ENCODE results near the gene ZNF746. TPM values are rescaled to one million over a fixed set of nuclear protein-coding genes. Genes with fewer than 3 reads are reported as not detected.
"Not testable (repeated sequence)": the region's sequence is repeated elsewhere in the genome, so short reads cannot be mapped to it uniquely, and the experiment has no call there.

The ZNF746 gene
- total RNA-seq, 1 donor from 2014 or later = 20.1 TPM

DNA sequence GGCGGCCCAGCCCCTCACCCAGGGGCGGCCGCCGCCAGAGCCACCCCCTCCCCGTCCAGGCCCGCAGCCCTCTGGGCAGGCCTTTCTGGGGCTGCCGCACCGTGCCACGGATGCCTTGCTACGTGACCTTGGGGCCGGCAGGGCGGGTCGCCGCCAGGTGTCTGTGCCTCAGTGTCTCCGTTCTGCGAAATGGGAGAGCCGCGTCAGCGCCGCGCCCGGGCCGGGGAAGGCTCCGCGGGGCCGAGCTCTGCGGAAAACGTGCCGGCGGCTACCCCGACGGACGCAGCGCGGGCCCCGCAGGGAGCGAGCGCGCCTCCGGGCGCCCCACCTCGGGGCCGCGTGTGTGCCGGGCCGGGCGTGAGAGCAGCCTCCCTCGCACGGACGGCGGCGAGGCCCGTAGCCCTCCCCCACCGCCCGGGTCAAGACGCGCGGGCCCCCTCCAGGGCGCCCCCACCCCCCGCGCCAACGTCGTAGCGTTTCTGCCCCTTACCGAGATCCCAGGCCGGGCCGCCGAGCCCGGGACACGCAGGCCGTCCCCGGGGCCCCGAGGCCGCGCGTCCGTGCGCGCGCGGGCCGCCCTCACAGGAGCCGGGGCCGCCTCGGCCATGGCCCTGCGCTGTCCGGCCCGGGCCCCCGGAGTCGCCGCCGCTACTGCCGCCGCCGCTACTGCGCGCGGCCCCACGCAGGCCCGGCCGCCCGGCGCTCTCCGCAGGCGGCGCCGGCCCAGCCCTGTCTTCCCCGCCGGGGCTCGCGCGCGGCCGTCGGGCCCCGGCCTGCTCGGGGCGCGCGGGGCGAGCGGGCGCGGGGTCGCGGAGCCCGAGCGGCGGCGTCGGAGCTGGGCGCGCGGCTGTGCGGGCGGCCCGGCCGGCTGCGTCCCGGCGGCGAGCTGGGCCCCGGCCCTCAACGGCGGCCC is 37.8 kb downstream of the ZNF746 start:
- no peak for DNase-seq (ENCODE audit: low read depth)

DNA sequence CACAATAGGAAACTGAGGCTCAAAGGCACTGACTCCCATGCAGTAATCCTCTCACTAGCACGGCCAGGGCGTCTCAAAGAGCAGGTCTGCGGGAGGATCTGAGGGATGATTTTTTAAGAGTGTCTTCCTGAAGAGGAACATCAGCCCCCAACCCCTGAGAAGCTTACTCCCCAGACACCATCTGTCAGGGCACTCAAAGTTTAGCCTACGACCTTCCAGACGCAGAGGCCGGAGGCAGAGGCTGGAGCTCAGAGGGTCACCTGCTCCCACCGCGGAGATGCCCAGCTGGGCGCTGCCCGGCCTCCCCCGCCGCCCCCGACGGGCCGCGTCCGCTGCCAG is 38.4 kb downstream of the ZNF746 start:
- no peak for DNase-seq (ENCODE audit: low read depth)

DNA sequence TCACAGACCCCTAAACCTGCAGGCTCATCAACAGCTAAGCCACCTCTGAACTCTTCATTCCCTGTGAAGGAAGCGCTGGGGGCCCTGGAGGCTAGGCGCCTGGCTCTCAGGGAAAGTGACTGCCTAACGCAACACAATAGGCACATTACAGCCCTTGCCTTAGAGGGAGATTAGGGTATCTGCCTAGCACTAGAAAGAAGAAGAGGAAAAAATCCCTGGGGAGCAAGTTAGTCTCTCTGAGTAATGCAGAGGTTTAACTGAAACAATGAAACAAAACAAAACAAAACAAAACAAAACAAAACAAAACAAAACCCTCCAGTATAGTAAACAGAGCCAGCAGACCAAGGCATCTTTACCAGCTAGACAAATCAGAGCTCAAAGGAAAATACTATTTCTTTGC is 39.4 kb downstream of the ZNF746 start:
- DNase-seq (ENCODE audit: low read depth) = no peak

DNA sequence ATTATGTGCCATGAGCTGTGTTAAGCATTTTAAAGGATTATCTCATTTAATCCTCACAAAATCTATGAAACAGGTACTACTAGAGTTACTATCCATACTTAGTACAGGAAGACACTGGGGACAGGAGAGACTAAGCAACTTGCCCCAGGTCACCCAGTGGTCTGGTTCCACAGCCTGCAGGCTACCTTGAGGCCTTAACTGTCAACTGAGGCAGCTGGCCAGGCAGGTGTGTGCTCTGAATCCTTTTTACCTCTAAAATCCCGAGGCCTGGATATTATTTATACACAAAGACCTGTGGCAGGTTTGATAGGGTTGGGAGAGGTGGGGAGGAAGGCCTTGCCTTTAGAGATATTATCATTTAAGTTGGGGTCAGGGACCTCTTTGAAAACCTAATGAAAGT is 39.8 kb downstream of the ZNF746 start:
- no peak for DNase-seq (ENCODE audit: low read depth)

DNA sequence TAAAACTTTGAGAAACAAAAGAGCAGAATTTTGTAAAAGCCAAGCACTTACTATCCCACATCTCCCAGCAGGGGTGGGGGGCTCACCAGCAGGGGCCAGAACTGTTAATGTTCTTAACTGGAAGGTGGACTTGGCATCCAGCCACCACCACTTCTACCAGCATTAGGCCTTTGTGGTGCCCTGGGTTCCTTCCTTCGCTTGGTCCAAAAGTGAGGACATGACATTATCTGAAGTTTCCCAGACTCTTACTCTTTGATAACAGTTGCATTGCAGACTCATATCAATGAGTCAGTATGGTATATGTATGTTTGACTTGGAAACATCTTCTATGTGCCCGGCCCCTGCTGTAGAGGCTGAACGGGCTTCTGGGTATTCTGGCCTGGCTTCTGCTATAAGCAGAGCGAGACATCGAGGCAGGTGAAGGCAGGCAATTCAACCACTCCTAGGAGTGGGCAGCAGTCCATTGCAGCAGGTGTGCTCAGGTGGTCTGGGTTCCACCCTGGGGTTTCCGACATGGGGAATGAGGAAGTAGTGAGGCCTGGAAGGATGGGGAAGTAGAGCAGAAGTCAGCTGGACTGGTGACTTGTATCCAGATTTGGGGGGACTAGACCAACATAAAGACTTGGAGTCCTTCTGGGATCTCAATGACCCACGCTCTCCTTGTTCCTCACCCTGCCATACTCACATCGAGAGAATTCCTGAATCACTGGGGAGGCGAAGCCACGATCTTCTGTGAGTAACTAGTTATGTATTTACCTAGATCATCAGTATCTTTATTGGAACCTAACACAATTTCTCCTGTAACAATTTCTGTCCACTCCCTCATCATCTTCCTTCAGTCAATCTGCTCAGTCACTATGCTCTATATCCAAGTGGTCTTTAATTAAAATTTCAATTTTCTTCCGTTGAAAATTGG is 40.8 kb downstream of the ZNF746 start:
- DNase-seq (ENCODE audit: low read depth) = no peak

DNA sequence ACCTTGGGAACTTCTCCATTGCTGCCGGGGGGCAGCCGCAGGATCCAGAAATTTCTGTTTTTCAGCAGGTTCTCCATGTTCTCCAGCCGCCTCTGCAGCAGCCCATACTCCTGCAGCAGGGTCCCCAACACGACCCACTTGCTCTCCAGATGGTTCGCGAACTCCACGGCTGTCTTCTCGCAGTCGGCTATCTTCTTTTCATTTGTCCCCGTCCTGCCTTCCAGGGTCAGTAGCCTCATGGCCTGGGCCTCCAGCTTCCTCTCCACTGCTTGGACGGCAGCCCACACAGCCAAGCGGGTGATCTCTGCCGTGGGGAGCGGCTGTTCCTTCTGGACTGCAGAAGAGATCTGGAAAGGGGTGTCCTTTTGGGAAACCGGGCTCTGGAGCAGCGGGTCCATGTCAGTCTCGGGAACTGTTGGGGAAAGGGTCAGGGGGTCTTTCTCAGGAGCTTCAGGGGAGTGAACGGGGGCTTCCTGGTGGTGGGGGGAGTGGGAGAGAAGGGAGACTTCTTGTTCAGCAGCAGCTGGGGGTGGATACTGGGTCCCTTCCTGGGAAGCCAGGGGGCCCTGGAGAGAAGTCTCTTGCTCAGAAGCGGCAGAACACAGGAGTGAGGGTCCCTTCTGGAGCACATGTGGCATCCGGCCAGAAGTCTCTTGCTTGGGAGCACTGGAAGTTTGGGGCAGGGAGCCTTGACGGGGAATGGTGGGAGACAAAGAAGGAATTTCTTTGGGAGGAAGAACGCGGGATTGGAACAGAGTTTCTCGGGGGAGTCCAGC is 42.2 kb downstream of the ZNF746 start:
- DNase-seq (ENCODE audit: low read depth) = no peak

DNA sequence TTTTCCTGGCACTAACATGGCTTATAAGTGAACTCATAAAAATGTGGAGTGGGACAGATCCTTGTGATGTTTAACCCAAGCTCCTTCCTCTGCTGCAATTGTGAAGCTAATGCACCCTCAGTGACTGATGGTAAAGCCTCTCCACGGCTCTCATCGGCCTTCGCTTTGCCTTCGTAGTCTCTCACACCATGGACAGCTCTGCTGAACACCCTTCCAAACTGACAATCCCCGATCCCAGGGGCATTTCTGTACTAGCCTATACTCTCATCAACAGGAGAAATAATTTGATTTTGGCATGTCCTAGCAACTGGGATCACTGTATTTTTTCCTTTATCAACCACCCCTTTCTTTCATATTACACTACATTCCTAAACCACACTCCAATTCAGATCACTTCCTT is 42.9 kb downstream of the ZNF746 start:
- no peak for DNase-seq (ENCODE audit: low read depth)

DNA sequence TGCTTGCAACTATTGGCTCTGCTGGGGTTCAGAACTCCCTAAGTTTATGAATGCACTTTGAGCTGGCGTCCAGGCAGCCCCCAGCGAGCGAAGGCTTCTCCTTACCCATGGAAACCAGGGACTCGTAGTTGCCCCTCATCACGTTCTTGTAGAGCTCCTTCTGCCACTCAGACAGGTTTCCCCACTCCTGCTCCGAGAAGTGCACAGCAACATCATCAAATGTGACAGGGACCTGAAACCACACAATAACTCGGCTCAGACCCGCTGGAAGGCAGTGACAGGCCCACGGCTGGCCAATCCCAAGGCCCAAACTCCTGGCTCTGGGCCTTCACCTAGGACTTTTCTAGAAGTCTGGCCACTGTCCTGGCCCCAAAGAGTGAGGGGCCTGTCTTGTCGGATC is 43.6 kb downstream of the ZNF746 start:
- DNase-seq (ENCODE audit: low read depth) = no peak

DNA sequence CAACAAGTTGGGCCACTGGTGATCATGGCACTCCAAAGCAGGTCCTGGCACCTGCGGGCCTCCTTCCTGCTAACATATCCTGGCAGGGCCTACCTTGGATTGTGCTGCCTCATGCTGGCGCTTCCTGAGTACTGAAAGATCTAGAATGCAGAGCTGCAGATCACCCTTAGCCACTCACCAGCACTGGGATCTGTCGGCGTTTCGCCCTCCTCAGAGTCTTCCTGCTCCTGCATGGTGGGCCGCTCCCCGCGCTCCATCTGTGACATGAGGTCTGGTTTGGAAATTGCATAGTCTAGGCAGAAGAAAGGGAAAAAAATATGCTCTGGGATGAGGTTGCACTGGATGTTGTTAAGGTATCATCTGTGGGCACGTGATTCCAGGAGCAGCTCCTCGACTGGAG is 46.8 kb downstream of the ZNF746 start:
- DNase-seq (ENCODE audit: low read depth) = no peak

DNA sequence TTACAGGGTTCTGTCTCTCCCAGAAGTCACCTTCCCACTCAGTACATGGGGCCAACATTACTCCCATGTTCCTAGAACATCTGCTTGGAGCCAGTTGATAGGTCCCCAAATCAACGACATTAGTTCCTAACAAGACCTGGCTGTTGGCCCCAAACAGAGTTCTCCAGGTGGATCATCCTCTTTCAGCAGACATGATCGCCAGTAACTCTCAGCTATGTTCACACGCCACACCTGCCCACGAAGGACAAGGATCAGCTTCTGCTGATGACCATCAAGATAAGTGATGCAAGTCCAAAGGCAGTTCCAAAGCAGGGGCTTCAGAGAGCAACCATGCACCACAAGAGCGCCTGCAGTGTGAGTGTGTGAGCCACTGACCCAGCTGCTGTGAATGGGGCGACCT is 47.7 kb downstream of the ZNF746 start:
- no peak for DNase-seq (ENCODE audit: low read depth)

DNA sequence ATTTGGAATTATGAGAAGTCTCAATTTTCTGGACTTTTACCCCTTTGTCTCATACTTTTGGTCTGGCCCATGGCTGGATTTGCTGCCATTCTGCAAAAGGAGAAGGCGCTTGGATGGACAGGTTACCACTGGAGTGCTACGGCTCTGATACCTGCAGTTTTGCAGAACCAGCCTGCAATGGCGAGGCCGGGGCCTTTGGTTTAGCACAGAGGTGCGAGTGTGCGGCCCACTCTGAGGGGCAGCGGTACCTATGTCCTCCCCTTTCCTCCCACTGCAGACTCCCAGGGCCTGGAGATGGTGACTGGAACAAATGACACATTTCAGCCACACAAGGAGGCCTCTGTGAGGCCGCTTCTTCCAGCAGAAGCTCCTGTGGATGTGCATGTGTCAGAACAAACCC is 48.6 kb downstream of the ZNF746 start:
- no peak for DNase-seq (ENCODE audit: low read depth)

DNA sequence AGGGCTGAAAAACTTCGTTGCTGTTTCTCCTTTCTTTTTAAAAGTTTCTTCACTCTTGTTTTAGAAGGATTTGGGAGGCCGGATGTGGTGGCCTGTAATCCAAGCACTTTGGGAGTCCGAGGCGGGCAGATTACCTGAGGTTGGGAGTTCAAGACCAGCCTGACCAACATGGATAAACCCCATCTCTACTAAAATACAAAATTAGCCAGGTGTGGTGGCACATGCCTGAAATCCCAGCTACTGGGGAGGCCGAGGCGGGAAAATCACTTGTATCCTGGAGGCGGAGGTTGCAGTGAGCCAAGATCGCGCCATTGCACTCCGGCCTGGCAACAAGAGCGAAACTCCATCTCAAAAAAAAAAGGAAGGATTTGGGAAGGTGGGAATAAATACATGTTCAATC is 51.6 kb downstream of the ZNF746 start:
- not testable (repeated sequence) for DNase-seq (ENCODE audit: low read depth)

DNA sequence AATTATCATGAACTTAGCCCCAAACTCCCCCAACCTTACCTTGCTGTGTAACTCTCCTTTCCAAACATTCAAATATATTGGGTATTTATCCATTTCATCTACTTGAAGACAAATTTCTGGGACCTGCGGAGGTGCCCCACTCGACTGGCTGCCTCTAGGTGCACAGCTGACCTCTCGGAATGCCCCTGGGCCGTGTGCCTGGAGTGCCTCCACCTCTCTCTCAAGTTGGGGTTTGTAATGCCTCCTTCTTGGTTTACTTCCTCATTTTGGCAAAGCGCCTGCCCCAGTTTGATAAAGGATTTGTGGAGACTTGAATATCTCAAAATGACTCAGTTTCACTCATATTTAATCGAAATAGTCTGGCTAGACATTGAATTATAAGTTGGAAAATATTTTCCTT is 53.3 kb downstream of the ZNF746 start:
- DNase-seq (ENCODE audit: low read depth) = no peak

DNA sequence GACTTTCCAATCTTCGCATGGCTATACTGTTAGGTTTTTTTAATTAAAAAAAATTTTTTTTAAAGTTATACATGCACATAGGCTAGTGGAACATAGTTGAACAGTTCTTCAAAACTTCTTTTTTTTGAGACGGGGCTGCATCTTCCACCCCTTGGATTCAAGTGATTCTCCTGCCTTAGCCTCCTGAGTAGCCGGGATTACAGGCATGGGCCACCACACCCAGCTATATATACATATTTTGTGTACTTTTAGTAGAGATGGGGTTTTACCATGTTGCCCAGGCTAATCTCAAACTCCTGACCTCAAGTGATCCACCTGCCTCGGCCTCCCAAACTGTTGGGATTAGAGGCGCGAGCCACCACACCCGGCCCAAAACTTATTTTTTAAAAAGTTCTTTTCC is 54.1 kb downstream of the ZNF746 start:
- no peak for DNase-seq (ENCODE audit: low read depth)

DNA sequence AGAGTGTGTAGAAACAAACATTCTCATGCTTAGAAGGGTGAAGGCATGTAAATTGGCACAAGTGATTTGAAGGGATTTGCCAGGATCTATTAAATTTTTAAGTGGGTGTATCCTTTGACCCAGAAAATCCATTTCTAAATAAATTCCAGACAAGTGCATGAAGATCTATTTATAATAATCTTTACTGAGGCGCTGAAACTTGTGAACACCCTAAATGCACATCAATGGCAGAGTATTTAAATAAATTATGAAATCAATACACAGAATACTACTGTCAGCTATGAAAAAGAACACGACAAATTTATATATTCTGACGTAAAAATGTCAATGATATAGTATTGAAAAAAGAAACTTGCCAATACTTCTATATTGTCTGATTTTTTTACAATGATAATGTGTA is 54.7 kb downstream of the ZNF746 start:
- no peak for DNase-seq (ENCODE audit: low read depth)

DNA sequence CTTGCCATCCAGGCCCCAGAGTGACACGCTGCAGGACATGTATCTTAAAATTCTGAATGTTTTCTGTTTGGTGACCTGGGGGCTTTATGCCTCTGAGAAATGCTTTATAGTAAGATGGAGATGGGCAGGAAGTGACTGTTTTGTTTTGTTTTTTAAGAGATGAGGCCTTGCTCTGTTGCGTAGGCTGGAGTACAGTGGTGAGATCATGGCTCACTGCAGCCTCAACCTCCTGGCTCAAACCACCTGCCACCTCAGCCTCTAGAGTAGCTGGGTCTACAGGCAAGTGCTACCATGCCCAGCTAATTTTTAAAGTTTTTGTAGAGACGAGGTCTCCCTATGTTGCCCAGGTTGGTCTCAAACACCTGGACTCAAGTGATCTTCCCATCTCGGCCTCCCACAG is 57.4 kb downstream of the ZNF746 start:
- no peak for DNase-seq (ENCODE audit: low read depth)

DNA sequence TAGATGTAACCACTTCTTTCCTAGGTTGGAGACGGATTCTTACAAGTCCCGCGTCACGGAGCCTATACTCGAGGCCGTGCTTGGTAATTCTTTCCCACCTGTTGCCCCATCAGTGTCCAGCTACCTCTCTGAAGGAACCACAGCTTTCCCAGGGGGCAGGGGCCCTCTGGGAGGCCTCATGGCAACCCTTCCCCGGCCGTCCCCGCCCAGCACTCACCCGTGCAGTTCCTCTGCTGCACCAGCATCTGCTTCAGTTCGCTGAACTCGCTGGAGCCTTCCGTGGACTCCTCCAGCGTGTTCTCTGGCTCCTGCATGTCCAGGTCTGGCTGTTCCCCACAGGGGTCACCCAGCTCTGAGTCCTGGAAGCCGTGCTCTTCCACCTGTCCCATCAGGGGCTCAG is 61.3 kb downstream of the ZNF746 start:
- no peak for DNase-seq (ENCODE audit: low read depth)

DNA sequence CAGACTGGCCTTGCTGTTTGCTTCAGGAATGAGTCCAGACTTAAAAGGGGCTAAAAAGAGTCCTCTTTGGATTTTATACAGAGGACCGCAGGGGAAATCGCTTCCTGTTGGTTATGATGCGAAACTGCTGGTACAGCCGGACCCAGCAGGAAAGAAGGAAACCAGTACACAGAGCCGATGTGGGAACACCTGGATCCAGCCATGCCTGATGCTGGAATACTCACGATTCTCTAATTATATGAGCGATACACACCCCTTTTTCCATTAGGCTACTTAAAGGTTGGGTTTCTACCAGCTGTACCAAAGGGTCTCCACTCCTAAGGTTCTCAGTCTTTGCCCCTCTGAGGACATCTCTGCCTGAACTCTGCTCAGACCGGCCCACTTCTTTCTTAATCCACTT is 64.5 kb downstream of the ZNF746 start:
- DNase-seq (ENCODE audit: low read depth) = no peak

DNA sequence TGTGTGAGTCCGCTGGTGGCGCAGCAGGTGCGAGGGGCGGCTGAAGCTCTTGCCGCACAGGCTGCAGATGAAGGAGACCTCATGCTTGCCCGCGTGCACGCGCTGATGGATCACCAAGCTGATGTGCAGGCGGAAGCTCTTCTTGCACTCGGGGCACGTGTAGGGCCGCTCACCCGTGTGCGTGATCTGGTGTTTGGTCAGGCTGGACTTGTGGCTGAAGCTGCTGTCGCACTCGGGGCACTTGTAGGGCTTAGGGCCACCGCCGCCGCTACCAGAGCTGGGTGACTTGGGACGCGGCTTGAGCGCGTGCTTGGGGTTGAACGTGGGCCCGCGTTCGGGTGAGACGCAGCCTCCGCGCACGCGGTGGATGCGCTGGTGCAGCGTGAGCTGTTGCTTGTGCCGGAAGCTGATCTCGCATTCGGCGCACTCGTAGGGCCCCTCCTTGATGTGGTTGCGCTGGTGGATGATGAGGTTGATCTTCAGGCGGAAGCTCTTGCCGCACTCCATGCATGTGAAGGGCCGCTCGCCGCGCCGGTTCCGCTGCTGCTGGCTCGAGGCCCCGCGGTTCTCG is 65.4 kb downstream of the ZNF746 start:
- no peak for DNase-seq (ENCODE audit: low read depth)

DNA sequence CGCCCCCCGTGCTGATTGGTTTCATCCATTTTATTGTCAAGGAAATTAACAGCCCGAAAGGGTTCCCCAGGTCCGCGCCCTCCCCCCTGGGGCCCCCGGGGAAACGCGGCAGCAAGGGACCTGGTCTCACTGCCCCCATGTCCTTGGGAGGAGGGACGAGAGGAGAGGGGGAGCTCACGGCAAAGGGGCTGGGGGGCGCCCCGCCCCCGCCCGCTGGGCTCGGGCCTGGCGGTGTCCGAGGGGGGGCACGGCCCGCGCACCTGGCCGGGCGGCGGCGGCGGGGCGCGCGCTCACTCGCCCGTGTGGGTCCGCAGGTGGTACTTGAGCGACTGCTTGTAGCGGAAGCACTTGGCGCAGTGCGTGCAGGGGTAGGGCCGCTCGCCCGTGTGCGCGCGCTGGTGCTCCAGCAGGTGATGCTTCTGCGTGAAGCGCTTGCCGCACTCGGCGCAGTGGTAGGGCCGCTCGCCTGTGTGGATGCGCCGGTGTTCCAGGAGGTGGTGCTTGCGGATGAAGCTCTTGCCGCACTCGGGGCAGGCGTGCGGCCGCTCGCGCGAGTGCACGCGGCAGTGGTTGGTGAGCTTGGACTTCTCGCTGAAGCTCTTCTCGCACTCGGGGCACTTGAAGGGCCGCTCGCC is 66.0 kb downstream of the ZNF746 start:
- no peak for DNase-seq (ENCODE audit: low read depth)

DNA sequence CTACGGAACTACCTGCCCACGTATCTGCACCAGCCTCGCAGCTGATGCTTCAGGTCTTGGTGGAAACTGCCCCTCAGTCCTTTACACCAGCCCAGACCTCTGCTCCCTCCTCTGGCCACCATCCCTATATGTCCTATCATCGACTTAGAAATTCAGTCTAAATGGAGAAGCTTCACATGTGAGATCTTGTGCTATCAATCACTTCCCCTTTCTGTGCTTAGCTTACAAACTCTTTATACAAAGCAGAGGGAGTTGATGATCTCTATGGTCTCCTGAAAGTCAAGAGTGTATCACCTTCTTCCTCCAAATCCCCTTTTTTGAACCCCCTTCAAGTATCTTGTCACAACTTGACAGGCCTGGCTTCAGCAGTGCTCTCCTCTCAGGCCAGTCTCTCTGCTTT is 67.4 kb downstream of the ZNF746 start:
- no peak for DNase-seq (ENCODE audit: low read depth)

Data from renal cortical epithelial cell (primary cell).